Diencephalon (tissue), 1 donor: ENCODE data around the gene YDJC. TPM values are rescaled to one million over a fixed set of nuclear protein-coding genes. Genes with fewer than 3 reads are reported as not detected.

Source experiments
- small RNA-seq: library from RNA; depleted of rRNA; stranded (forward); fragments of <200 nt; gene quantifications from one replicate; pipeline ENCODE3, GENCODE V24; 2014
- total RNA-seq: library from RNA; depleted of rRNA; stranded (reverse); fragments of >200 nt; gene quantifications from one replicate; pipeline ENCODE4 v1.2.3, GENCODE V29; 2014

YDJC gene, protein sequence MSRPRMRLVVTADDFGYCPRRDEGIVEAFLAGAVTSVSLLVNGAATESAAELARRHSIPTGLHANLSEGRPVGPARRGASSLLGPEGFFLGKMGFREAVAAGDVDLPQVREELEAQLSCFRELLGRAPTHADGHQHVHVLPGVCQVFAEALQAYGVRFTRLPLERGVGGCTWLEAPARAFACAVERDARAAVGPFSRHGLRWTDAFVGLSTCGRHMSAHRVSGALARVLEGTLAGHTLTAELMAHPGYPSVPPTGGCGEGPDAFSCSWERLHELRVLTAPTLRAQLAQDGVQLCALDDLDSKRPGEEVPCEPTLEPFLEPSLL
- total RNA-seq: 5.5 TPM

DNA sequence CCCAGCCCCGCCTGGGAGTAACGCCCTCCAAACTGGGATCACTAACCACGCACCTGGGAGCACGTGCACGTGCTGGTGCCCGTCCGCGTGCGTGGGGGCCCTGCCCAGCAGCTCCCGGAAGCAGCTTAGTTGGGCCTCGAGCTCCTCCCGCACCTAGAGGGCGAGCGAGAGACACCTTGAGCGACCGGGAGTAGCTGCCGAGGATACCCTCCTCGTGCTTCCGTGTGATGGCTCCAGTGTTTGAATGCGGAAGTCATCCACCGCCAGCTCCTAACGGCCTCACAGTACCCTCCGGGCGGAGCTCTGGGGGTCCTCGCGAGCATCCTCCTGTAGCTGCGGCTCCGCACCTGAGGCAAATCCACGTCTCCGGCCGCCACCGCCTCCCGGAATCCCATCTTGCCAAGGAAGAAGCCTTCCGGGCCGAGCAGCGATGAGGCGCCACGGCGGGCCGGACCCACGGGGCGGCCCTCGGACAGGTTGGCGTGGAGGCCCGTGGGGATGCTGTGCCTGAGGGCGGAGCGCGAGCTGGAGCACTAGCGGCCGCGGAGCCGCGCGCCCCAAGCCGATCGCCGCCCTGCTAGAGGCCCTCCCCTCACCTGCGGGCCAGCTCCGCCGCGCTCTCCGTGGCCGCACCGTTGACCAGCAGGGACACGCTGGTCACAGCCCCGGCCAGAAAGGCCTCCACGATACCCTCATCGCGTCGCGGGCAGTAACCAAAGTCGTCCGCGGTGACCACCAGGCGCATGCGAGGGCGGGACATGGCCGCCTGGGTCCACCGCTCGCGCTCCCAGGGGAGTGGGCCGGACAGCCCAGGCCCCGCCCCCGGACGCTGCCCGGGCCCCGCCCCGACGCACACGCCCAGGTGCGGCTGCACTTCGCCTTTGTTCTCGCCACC lies at the start of gene YDJC:
Gene YDJC, minus strand, starts transcription at position 768 of the 895 bp plus-strand sequence. Its CDS starts 8 bp downstream, at position 760.

DNA sequence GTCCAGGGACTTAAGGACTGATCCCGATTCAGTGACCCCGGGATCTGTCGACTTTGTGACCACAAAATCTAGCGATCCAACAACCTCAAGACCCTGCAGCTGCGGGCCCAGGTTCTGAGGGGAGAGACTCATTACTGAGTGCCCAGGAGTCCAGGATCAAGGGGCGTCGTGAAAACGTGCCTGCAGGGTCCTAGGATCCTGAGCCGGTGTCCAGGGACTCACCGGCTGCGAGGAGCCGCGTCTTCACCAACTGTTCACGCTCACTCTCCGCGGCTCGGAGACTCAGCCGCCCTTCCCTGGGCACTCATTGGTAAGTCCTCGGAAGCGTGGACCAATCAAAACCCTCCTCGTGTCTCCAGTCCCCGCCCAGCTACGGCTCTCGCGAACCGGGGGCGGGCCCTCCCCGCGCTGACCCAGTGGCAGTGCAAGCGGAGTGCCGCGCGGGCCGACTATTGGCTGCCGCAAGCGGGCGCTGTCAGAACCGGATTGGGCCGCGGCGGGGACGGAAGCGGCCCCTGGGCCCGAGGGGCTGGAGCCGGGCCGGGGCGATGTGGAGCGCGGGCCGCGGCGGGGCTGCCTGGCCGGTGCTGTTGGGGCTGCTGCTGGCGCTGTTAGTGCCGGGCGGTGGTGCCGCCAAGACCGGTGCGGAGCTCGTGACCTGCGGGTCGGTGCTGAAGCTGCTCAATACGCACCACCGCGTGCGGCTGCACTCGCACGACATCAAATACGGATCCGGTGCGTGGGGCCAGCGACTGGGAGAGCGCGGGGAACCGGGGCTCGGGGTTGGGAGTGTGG lies 12.2 kb upstream of the YDJC start, which contains the start of gene SDF2L1:
Gene SDF2L1, plus strand, starts transcription at position 514 of the 795 bp plus-strand sequence. Its CDS starts 35 bp downstream, at position 549.

DNA sequence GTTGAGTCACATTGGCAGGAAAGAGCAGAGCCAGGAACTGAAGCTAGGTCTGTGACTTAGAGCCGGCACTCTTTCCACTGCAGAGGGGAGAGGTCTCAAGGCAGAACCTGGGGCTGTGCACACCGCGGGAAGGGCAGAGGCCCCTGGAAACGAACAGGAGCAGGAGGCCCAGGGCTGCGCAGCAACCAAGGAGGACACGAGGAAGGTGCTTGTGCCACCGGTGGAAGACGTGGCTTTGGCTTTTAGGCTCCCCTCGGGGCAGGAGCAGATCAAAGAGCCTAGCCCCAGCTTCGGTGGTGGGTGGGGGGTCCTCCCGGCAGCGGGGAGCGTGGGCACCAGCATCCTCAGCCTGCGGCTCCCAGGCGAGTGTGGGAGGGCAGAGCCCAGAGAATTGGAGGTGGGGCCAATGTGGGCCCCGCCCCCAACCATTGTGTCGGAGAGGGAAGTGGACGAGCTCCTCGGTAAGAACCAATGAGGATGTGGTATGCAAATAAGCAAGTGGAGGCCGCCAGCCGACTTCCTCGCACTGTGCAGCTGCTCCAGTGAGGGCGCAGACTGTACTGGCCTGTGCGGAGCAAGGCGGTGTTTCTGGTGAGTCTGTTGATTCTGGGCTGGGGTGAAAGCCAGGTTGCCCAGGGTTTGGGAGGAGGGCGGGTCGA lies 2.5 kb upstream of the YDJC start, which contains the start of gene CCDC116:
Gene CCDC116, plus strand, starts transcription at position 524 of the 659 bp plus-strand sequence. CDS start 422 bp downstream, outside the sequence.

Small RNA genes lying within 50 kb of the gene (small RNA-seq; reads per million reads assigned to genes)
- 7.7 reads per million, percentile 93 among the genes with 10 or more reads in this experiment for gene MIR301B

Other genes with a start within 250 kb of the YDJC start
- 1.2 TPM for gene RIMBP3B, start 246.3 kb downstream of the YDJC start, total RNA-seq
- gene HIC2, start 212.7 kb downstream of the YDJC start, total RNA-seq: 8.5 TPM
- gene TMEM191C, start 162.6 kb downstream of the YDJC start, total RNA-seq: 6.0 TPM
- gene RIMBP3C, start 78.6 kb downstream of the YDJC start, total RNA-seq: 0.69 TPM
- 44.1 TPM for gene UBE2L3, start 62.3 kb downstream of the YDJC start, total RNA-seq
- 0.23 TPM for gene CCDC116, start 2.7 kb upstream of the YDJC start, total RNA-seq
- gene SDF2L1, start 12.3 kb upstream of the YDJC start, total RNA-seq: 5.5 TPM
- 24.9 TPM for gene PPIL2, start 36.0 kb upstream of the YDJC start, total RNA-seq
- 48.4 TPM for gene YPEL1, start 105.8 kb upstream of the YDJC start, total RNA-seq
- gene MAPK1, start 237.6 kb upstream of the YDJC start, total RNA-seq: 96.4 TPM